IMR-90 (cell line): ENCODE data around the gene FAM120A.

Experiments
- CEBPB ChIP-seq: IDR thresholded peaks from 2 replicates; pipeline ENCODE4 v1.6.1; 2012; ENCODE audit warnings: low read depth, low read length, improper control_type of control experiment
- CTCF ChIP-seq: conservative IDR thresholded peaks from 2 replicates; pipeline ENCODE4 v1.5.1; 2012; ENCODE audit warnings: mild to moderate bottlenecking, low read depth, low read length, improper control_type of control experiment
- MAZ ChIP-seq: IDR thresholded peaks from 2 replicates; pipeline ENCODE4 v1.6.1; 2012; ENCODE audit warnings: low read depth, mild to moderate bottlenecking, low read length, improper control_type of control experiment, moderate library complexity, borderline replicate concordance
- MXI1 ChIP-seq: IDR thresholded peaks from 2 replicates; pipeline ENCODE4 v1.6.1; 2012; ENCODE audit warnings: low read depth, mild to moderate bottlenecking, low read length, moderate library complexity, borderline replicate concordance
- POLR2A ChIP-seq: IDR thresholded peaks from 2 replicates; pipeline ENCODE4 v1.6.1; 2012; ENCODE audit warnings: mild to moderate bottlenecking, low read depth, low read length
- RAD21 ChIP-seq: IDR thresholded peaks from 2 replicates; pipeline ENCODE4 v1.6.1; 2012; ENCODE audit warnings: low read length, improper control_type of control experiment
- RFX5 ChIP-seq: IDR thresholded peaks from 2 replicates; pipeline ENCODE4 v1.8.0; 2012; ENCODE audit warnings: low read depth, mild to moderate bottlenecking, low read length, moderate library complexity
- SMC3 ChIP-seq: fragments of 150-350 bp; IDR thresholded peaks from 2 replicates; pipeline ENCODE4 v1.6.1; 2016; ENCODE audit warnings: low read depth, mild to moderate bottlenecking, antibody characterized with exemption, low read length, moderate library complexity
- USF2 ChIP-seq: fragments of 150-350 bp; IDR thresholded peaks from 2 replicates; pipeline ENCODE4 v1.6.1; 2017; ENCODE audit warnings: mild to moderate bottlenecking, antibody characterized with exemption, low read length, low read depth

GRCh38 chr9:93572221-93572620, 120.7 kb downstream of the FAM120A start:
- TF ChIP-seq CTCF: no peak
- TF ChIP-seq RAD21: no peak
- no peak for TF ChIP-seq SMC3
- TF ChIP-seq CEBPB: no peak
- no peak for TF ChIP-seq USF2
- TF ChIP-seq MXI1: no peak
- TF ChIP-seq POLR2A: no peak
- no peak for TF ChIP-seq MAZ
- TF ChIP-seq RFX5: no peak
